GM21619 (cell line): ENCODE results near the gene SPIN2A.
"Not testable (repeated sequence)": the region's sequence is repeated elsewhere in the genome, so short reads cannot be mapped to it uniquely, and the experiment has no call there.

ENCODE experiments used
- ATAC-seq: cut with Tn5 transposase; IDR thresholded peaks from one replicate; pipeline ENCODE4 v1.9.1; 2021; ENCODE audit not compliant: unreplicated experiment

Gene SPIN2A

DNA sequence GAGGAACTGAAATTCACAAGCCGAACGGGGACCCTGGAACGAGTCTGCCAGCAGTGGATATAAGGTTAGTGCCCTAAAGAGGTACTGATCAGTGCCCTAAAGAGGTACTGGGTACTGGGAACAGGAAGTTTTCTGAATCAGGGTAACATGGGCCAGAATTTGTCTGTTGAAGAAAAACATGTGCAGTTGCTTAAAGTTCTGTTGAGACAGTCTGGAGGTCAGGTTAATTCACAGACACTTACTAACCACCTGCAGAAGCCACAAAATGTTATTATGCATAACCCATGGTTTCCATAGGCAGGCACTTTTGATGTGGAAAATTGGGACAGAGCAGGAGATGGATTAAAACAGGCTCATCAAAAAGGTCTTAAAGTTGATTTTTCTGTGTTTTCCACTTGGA, 33.7 kb downstream of the SPIN2A start:
- no peak for ATAC-seq

- not testable (repeated sequence) for ATAC-seq
These were observed 34.3 kb downstream of the SPIN2A start for GRCh38 chrX:57102918-57103317.
